CD4-positive, alpha-beta T cell (primary cell): Measurements from ENCODE around the gene TNFRSF6B. TPM values are rescaled to one million over a fixed set of nuclear protein-coding genes. Genes with fewer than 3 reads are reported as not detected.

Experiments
- ATAC-seq: fragments of 200-7000 bp; cut with Tn5 transposase; one replicate; pipeline ENCODE4 v1.10.0; 2022; ENCODE audit warnings: mild to moderate bottlenecking; ENCODE audit not compliant: poor library complexity
- CTCF ChIA-PET: fragments of 350-600 bp; sonication (Branson Sonifier 250); formaldehyde crosslinking; loops from one replicate; lab custom pipeline; 2021; ENCODE audit warnings: antibody characterized with exemption, inconsistent platforms; lab: Charles Lee
- POLR2A ChIA-PET: fragments of 350-600 bp; sonication (Branson Sonifier 250); formaldehyde crosslinking; loops from one replicate; lab custom pipeline; 2021; ENCODE audit warnings: antibody characterized with exemption, inconsistent platforms; lab: Charles Lee
- DNase-seq, 14 experiments: peaks; one replicate each; pipeline ENCODE4 v3.0.0-alpha.2; 2013 to 2020; ENCODE audit warnings: mixed read lengths in 2 of 14
- H3K27ac ChIP-seq, 2 donors: one replicate each; pipeline versions ENCODE4 v1.5.1 to v1.7.0; 2013; ENCODE audit warnings: low read length in 2 of 2, low read depth in 1 of 2, mild to moderate bottlenecking in 1 of 2
- H3K27me3 ChIP-seq, 2 experiments: 1 replicate in 1 of 2; 2 replicates in 1 of 2; pipeline versions ENCODE4 v1.6.1 to v1.7.0; 2013; ENCODE audit warnings: low read length in 2 of 2, control low read depth in 1 of 2, mild to moderate bottlenecking in 1 of 2, moderate library complexity in 1 of 2; ENCODE audit not compliant: insufficient read depth in 2 of 2, control insufficient read depth in 1 of 2
- H3K36me3 ChIP-seq: one replicate; pipeline ENCODE4 v1.6.1; 2013; ENCODE audit warnings: low read length, control low read depth; ENCODE audit not compliant: insufficient read depth
- H3K4me1 ChIP-seq: one replicate; pipeline ENCODE4 v1.6.1; 2013; ENCODE audit warnings: low read length, control low read depth; ENCODE audit not compliant: insufficient read depth
- H3K4me3 ChIP-seq: one replicate; pipeline ENCODE4 v1.5.1; 2013; ENCODE audit warnings: mild to moderate bottlenecking, low read length, moderate library complexity
- H3K9me3 ChIP-seq, 2 experiments: 1 replicate in 1 of 2; 2 replicates in 1 of 2; pipeline versions ENCODE4 v1.6.1 to v1.7.0; 2013; ENCODE audit warnings: low read length in 2 of 2, mild to moderate bottlenecking in 2 of 2, control low read depth in 1 of 2, moderate library complexity in 1 of 2; ENCODE audit not compliant: control insufficient read depth in 1 of 2, insufficient read depth in 1 of 2
- H3K27ac Mint-ChIP-seq: one replicate; pipeline ENCODE4 v1.8.0; 2020; ENCODE audit warnings: mixed read lengths
- H3K27me3 Mint-ChIP-seq: one replicate; pipeline ENCODE4 v1.8.0; 2021; ENCODE audit warnings: mixed read lengths
- H3K36me3 Mint-ChIP-seq: one replicate; pipeline ENCODE4 v1.8.0; 2021; ENCODE audit warnings: low read depth, mixed read lengths
- H3K4me1 Mint-ChIP-seq: one replicate; pipeline ENCODE4 v1.8.0; 2021; ENCODE audit warnings: low read depth, mixed read lengths
- H3K4me3 Mint-ChIP-seq: one replicate; pipeline ENCODE4 v1.8.0; 2020; ENCODE audit warnings: mild to moderate bottlenecking, mixed read lengths
- H3K9me3 Mint-ChIP-seq: one replicate; pipeline ENCODE4 v1.8.0; 2020; ENCODE audit warnings: mixed read lengths
- CTCF ChIP-seq: fragments of 200-600 bp; IDR thresholded peaks from one replicate; pipeline ENCODE4 v1.8.0; 2022; ENCODE audit warnings: antibody characterized with exemption, mild to moderate bottlenecking
- intact Hi-C, 2 experiments: fragments of 100-400 bp; cut with DNase I in 1 of 2; cut with micrococcal nuclease in 1 of 2; formaldehyde crosslinking; loops; one replicate each; pipeline versions ENCODE4 v1.15.1 to v1.9.0; 2023 to 2025; cut with DNase I, micrococcal nuclease
- total RNA-seq, 174 experiments: library from RNA in 2 of 174; stranded (reverse) in 2 of 174; gene quantifications; one replicate each; pipeline ENCODE4 v1.2.3 and lab custom pipeline; 2021 to 2026

Gene TNFRSF6B
- total RNA-seq, 2 experiments from 2014 or later = 2.5 to 2.6 TPM

- POLR2A ChIA-PET = no interaction called here
- intact Hi-C loops = no loop called here
- Histone ChIP-seq H3K9me3 (no peaks in the 10 kb centered on the region), H3K27me3 (no peaks in the 10 kb centered on the region), H3K4me1 (peaks cover 29% of the 10 kb centered on the region), H3K27ac (no peak overlapping the region), H3K36me3 (peaks cover 20% of the 10 kb centered on the region), H3K4me3 (no peak overlapping the region)
- Mint-ChIP-seq H3K4me1 (peaks cover 31% of the 10 kb centered on the region), H3K9me3 (no peaks in the 10 kb centered on the region), H3K27ac (no peak overlapping the region), H3K36me3 (peaks cover 7% of the 10 kb centered on the region), H3K4me3 (no peak overlapping the region), H3K27me3 (no peaks in the 10 kb centered on the region)
- ATAC-seq (no peak), DNase-seq (no peak)
- CTCF ChIA-PET = no interaction called here
- TF ChIP-seq CTCF = no peak
Measured at GRCh38 chr20:63746751-63747315, 50.4 kb downstream of the TNFRSF6B start.

GRCh38 chr20:63747622-63748069, 51.2 kb downstream of the TNFRSF6B start:
- Histone ChIP-seq H3K9me3 (no peaks in the 10 kb centered on the region), H3K4me1 (peaks cover 33% of the 10 kb centered on the region), H3K27me3 (no peaks in the 10 kb centered on the region), H3K27ac (no peak overlapping the region), H3K4me3 (no peak overlapping the region), H3K36me3 (peaks cover 12% of the 10 kb centered on the region)
- Mint-ChIP-seq H3K4me1 (peaks cover 31% of the 10 kb centered on the region), H3K27ac (no peak overlapping the region), H3K36me3 (peaks cover 7% of the 10 kb centered on the region), H3K27me3 (no peaks in the 10 kb centered on the region), H3K4me3 (no peak overlapping the region), H3K9me3 (no peaks in the 10 kb centered on the region)
- DNase-seq (no peak), ATAC-seq (no peak)
- intact Hi-C loops = no loop called here
- TF ChIP-seq CTCF = no peak
- ChIA-PET CTCF (no interaction called here), POLR2A (no interaction called here)

Other genes with a start within 250 kb of the TNFRSF6B start
- not detected for gene KCNQ2, start 224.0 kb upstream of the TNFRSF6B start, total RNA-seq
- 1 to 10 TPM in 1 of 2 experiments, under 1 TPM in 1; 0.92 to 1.1 TPM for gene EEF1A2, start 197.6 kb upstream of the TNFRSF6B start, total RNA-seq
- gene PPDPF, start 175.9 kb upstream of the TNFRSF6B start, total RNA-seq = 100 to 1,000 TPM; 249 to 251 TPM
- gene PTK6, start 159.3 kb upstream of the TNFRSF6B start, total RNA-seq = under 1 TPM; 0.19 to 0.22 TPM
- gene SRMS, start 148.9 kb upstream of the TNFRSF6B start, total RNA-seq = not detected
- 1 to 10 TPM; 1.7 to 1.8 TPM for gene FNDC11, start 142.5 kb upstream of the TNFRSF6B start, total RNA-seq
- gene HELZ2, start 122.4 kb upstream of the TNFRSF6B start, total RNA-seq = 10 to 100 TPM; 57.7 to 59.6 TPM
- gene GMEB2, start 69.6 kb upstream of the TNFRSF6B start, total RNA-seq = 10 to 100 TPM; 32.9 to 34.0 TPM
- 100 to 1,000 TPM; 122 to 127 TPM for gene STMN3, start 43.2 kb upstream of the TNFRSF6B start, total RNA-seq
- gene RTEL1, start 38.3 kb upstream of the TNFRSF6B start, total RNA-seq = 10 to 100 TPM; 25.5 to 27.6 TPM
- 10 to 100 TPM; 34.5 to 35.7 TPM for gene ARFRP1, start 11.3 kb downstream of the TNFRSF6B start, total RNA-seq
- gene ZGPAT, start 11.4 kb downstream of the TNFRSF6B start, total RNA-seq = 10 to 100 TPM; 28.2 to 33.4 TPM
- 100 to 1,000 TPM; 149 to 165 TPM for gene LIME1, start 40.0 kb downstream of the TNFRSF6B start, total RNA-seq
- 100 to 1,000 TPM; 123 to 125 TPM for gene SLC2A4RG, start 43.1 kb downstream of the TNFRSF6B start, total RNA-seq
- gene ZBTB46, start 134.6 kb downstream of the TNFRSF6B start, total RNA-seq = under 1 TPM; 0.08 to 0.34 TPM
- not detected for gene ABHD16B, start 164.8 kb downstream of the TNFRSF6B start, total RNA-seq
- gene TPD52L2, start 168.6 kb downstream of the TNFRSF6B start, total RNA-seq = 10 to 100 TPM; 15.1 to 15.3 TPM
- 10 to 100 TPM; 21.4 to 22.5 TPM for gene DNAJC5, start 198.5 kb downstream of the TNFRSF6B start, total RNA-seq